Uterus (tissue), 4 donors: ENCODE measurements around the gene LTBP2. TPM values are rescaled to one million over a fixed set of nuclear protein-coding genes. Genes with fewer than 3 reads are reported as not detected.

ENCODE experiments used
- DNase-seq, 2 donors: peaks; one replicate each; pipeline ENCODE4 v3.0.0-alpha.2; 2019 to 2020
- H3K27ac ChIP-seq, 2 donors: fragments of 200-600 bp; sonication (generic); 1 replicate in 1 of 2; 2 replicates in 1 of 2; pipeline ENCODE4 v1.5.1; 2016 to 2018
- H3K27me3 ChIP-seq, 2 donors: fragments of 200-600 bp; sonication (generic); one replicate each; pipeline ENCODE4 v1.5.1; 2018 to 2019; ENCODE audit warnings: control low read depth in 1 of 2
- H3K36me3 ChIP-seq, 2 donors: fragments of 200-600 bp; sonication (generic); one replicate each; pipeline ENCODE4 v1.5.1; 2019; ENCODE audit warnings: control low read depth in 1 of 2
- H3K4me1 ChIP-seq, 2 donors: fragments of 200-600 bp; sonication (generic); one replicate each; pipeline ENCODE4 v1.5.1; 2018 to 2019; ENCODE audit warnings: control low read depth in 1 of 2
- H3K4me3 ChIP-seq, 2 donors: fragments of 200-600 bp; sonication (generic); 1 replicate in 1 of 2; 2 replicates in 1 of 2; pipeline ENCODE4 v1.5.1; 2018 to 2019; ENCODE audit warnings: mild to moderate bottlenecking in 1 of 2
- H3K9me3 ChIP-seq, 2 donors: fragments of 200-600 bp; sonication (generic); one replicate each; pipeline ENCODE4 v1.5.1; 2019; ENCODE audit warnings: control low read depth in 1 of 2
- CTCF ChIP-seq, 4 experiments: fragments of 200-600 bp in 2 of 4; fragments of 450-650 bp in 2 of 4; sonication (generic) in 2 of 4; IDR thresholded peaks; one replicate each; pipeline ENCODE4 v1.5.1; 2016 to 2019; ENCODE audit warnings: antibody characterized with exemption in 4 of 4, mild to moderate bottlenecking in 2 of 4, moderate library complexity in 1 of 4
- POLR2A ChIP-seq, 2 donors: fragments of 450-650 bp; IDR thresholded peaks; one replicate each; pipeline ENCODE4 v1.6.1; 2016; ENCODE audit warnings: antibody characterized with exemption in 2 of 2, mild to moderate bottlenecking in 1 of 2, moderate library complexity in 1 of 2
- intact Hi-C: fragments of 100-400 bp; cut with DNase I; formaldehyde crosslinking; loops from one replicate; pipeline ENCODE4 v1.15.1; 2023; ENCODE audit warnings: low total_unique reads
- total RNA-seq, 4 donors: library from RNA; depleted of rRNA in 3 of 4; stranded (reverse); fragments of >200 nt in 3 of 4; gene quantifications; one replicate each; pipeline versions ENCODE4 v1.1.0 to v1.2.4, GENCODE V29; 2014 to 2023
- donor health status: DM: yes; HTN: yes; CAD: no.

The LTBP2 gene
- total RNA-seq, 4 donors from 2014 or later, result 18.8 to 70.6 (median 35.1) TPM

DNA sequence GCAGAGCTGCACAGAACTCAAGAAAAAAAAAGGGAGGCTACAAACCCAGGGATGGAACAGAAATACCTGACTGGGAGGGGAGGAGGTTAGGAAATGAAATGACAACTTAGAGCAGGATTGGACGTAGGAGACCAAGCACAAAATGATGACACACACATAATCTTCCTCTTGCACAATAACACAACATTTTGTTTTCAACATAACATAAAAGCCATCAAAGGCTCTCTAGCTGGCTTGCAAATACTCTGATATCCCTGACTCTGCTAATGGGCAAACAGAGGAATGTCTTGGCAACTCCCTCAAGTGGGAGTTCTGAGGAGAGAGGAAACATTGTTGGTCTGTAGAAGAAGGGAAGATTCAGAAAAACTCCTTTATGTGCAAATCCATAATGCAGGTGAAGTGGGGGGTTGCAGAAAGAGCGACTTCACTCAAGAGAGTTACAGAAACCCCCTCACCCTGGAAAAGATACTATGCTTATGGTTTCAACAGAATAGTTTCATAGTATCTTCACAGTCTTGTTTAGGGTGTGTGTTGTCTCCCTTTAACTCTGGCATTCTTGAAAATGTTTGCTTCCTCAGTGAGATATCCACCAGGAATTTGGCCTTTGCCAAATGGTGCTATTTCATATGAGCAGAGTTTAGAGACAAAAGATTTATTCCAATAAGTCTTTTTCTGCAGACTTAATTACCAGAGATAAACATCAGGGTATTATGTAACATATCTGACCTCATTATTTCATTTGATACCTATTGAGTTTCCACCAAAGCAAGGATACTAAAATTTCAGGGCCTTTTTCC lies 43.8 kb upstream of the LTBP2 start:
- Histone ChIP-seq H3K9me3 (no peaks in the 10 kb centered on the region), H3K27ac (peak overlapping the region; percentile 77 to 85), H3K36me3 (no peaks in the 10 kb centered on the region), H3K4me3 (no peak overlapping the region), H3K4me1 (peaks cover 0 to 14% of the 10 kb centered on the region in 2 donors), H3K27me3 (no peaks in the 10 kb centered on the region)
- intact Hi-C loops, result no loop called here
- no peak for DNase-seq
- no peak for TF ChIP-seq POLR2A (IDR thresholded peaks at IDR 0.05)
- TF ChIP-seq CTCF (IDR thresholded peaks at IDR 0.05), result no peak

- intact Hi-C loops, result no loop called here
- DNase-seq, result no peak
- H3K9me3 ChIP-seq, result no peaks in the 10 kb centered on the region
- no peak overlapping the region for H3K4me3 ChIP-seq
- peak overlapping the region; percentile 77 to 85 for H3K27ac ChIP-seq
- H3K4me1 ChIP-seq, result peaks cover 0 to 14% of the 10 kb centered on the region in 2 donors
- no peaks in the 10 kb centered on the region for H3K36me3 ChIP-seq
- TF ChIP-seq POLR2A (IDR thresholded peaks at IDR 0.05) (no peak), CTCF (IDR thresholded peaks at IDR 0.05) (no peak)
- H3K27me3 ChIP-seq, result no peaks in the 10 kb centered on the region
These were observed 42.9 kb upstream of the LTBP2 start for GRCh38 chr14:74654931-74655330.

GRCh38 chr14:74653386-74654138 lies 41.5 kb upstream of the LTBP2 start:
- intact Hi-C loops, result no loop called here
- H3K27me3 ChIP-seq, result no peaks in the 10 kb centered on the region
- H3K36me3 ChIP-seq, result no peaks in the 10 kb centered on the region
- TF ChIP-seq POLR2A (IDR thresholded peaks at IDR 0.05) (no peak), CTCF (IDR thresholded peaks at IDR 0.05) (no peak)
- peaks cover 7 to 14% of the 10 kb centered on the region in 2 donors for H3K4me1 ChIP-seq
- no peak for DNase-seq
- no peaks in the 10 kb centered on the region for H3K9me3 ChIP-seq
- H3K27ac ChIP-seq, result peak overlapping the region; percentile 77 to 85
- H3K4me3 ChIP-seq, result no peak overlapping the region

- Histone ChIP-seq H3K4me3 (no peak overlapping the region), H3K27me3 (no peaks in the 10 kb centered on the region), H3K4me1 (peaks cover 16 to 19% of the 10 kb centered on the region in 2 donors), H3K36me3 (no peaks in the 10 kb centered on the region), H3K27ac (peak overlapping the region in 1 of 2 donors; percentile 16), H3K9me3 (no peaks in the 10 kb centered on the region)
- TF ChIP-seq POLR2A (IDR thresholded peaks at IDR 0.05), result no peak
- intact Hi-C loops, result no loop called here
- no peak for DNase-seq
These were observed 40.5 kb upstream of the LTBP2 start for GRCh38 chr14:74652541-74652940.

DNA sequence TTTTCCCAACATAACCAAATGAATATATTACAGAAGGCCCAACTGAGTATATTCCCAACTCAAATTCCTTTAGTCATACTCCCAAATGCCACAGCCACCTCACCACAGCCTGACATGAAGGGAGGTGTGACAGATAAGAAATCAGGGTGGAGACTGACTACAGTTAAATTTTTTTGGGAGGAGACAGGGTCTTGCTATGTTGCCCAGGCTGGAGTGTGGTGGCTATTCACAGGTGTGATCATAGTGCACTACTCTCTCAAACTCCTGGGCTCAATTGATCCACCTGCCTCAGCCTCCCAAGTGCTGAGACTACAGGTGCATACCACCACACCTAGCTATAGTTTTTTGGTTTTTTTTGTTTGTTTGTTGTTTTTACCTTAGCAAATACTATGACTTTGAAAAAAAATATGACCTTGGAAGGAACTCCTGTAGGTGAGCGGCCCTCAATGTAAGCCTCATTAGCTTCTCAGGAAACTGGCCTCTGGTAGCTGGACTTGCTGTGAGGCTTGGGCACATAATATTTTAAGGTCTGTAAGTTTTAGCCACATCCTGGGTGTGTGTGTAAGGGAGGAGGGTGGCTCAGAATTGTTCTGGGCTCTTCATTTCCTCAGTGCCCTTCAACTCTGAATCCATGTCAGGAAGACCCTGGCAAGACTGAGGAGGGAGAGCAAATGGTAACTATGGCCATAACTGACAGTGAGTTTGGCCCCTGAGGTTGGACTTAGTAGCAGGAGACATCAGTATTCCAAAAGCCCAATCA lies 39.1 kb upstream of the LTBP2 start:
- DNase-seq, result no peak
- Histone ChIP-seq H3K27me3 (no peaks in the 10 kb centered on the region), H3K4me1 (peaks cover 14 to 18% of the 10 kb centered on the region in 2 donors)

More for the DNA sequence above, 39.1 kb upstream of the LTBP2 start:
- H3K9me3 ChIP-seq, result no peaks in the 10 kb centered on the region
- no peaks in the 10 kb centered on the region for H3K36me3 ChIP-seq
- H3K4me3 ChIP-seq, result no peak overlapping the region
- TF ChIP-seq POLR2A (IDR thresholded peaks at IDR 0.05) (no peak), CTCF (IDR thresholded peaks at IDR 0.05) (no peak)
- no peak overlapping the region for H3K27ac ChIP-seq
- intact Hi-C loops, result no loop called here
